Caco-2 (cell line): Measurements from ENCODE around the gene GRK5. TPM values are rescaled to one million over a fixed set of nuclear protein-coding genes. Genes with fewer than 3 reads are reported as not detected.

Experiments used
- BruUV-seq: library from RNA; stranded (reverse); fragments of 400-500 nt; replicated peaks from 2 replicates; lab custom pipeline; 2021; lab: Mats Ljungman, UMichigan
- CTCF ChIA-PET: fragments of 300-600 bp; sonication (Branson Sonifier 250); formaldehyde crosslinking; loops from one replicate; lab custom pipeline; 2022; ENCODE audit warnings: antibody characterized with exemption; lab: Charles Lee
- POLR2A ChIA-PET: fragments of 300-600 bp; sonication (Branson Sonifier 250); formaldehyde crosslinking; loops from one replicate; lab custom pipeline; 2022; ENCODE audit warnings: antibody characterized with exemption; lab: Charles Lee
- DNase-seq, 2 experiments: peaks; one replicate each; pipeline versions ENCODE4 v3.0.0 to v3.0.0-alpha.2; 2020 to 2022
- H3K27me3 ChIP-seq: replicated peaks from 2 replicates; pipeline ENCODE4 v1.6.0; 2011; ENCODE audit warnings: low read length; ENCODE audit not compliant: control insufficient read depth, insufficient read depth
- H3K36me3 ChIP-seq: 2 replicates; pipeline ENCODE4 v1.5.1; 2011; ENCODE audit warnings: low read length; ENCODE audit not compliant: control insufficient read depth, insufficient read depth
- H3K4me1 ChIP-seq: fragments of 250-450 bp; sonication (Bioruptor Pico); 2 replicates; pipeline ENCODE4 v1.5.1; 2020; ENCODE audit warnings: mild to moderate bottlenecking
- H3K4me3 ChIP-seq: 2 replicates; pipeline ENCODE4 v1.5.1; 2011; ENCODE audit warnings: low read depth, mild to moderate bottlenecking, control low read depth, low read length
- H3K9me3 ChIP-seq: fragments of 250-450 bp; sonication (Bioruptor Pico); 2 replicates; pipeline ENCODE4 v1.5.1; 2020; ENCODE audit warnings: mild to moderate bottlenecking, moderate library complexity
- H3K27ac Mint-ChIP-seq: one replicate; pipeline ENCODE4 v1.8.0; 2022; ENCODE audit warnings: mixed read lengths; ENCODE audit not compliant: unreplicated experiment
- H3K27me3 Mint-ChIP-seq: one replicate; pipeline ENCODE4 v1.8.0; 2022; ENCODE audit warnings: mixed read lengths; ENCODE audit not compliant: insufficient read depth, unreplicated experiment
- H3K36me3 Mint-ChIP-seq: one replicate; pipeline ENCODE4 v1.8.0; 2022; ENCODE audit warnings: mild to moderate bottlenecking, mixed read lengths; ENCODE audit not compliant: insufficient read depth, unreplicated experiment
- H3K4me1 Mint-ChIP-seq: one replicate; pipeline ENCODE4 v1.8.0; 2022; ENCODE audit warnings: low read depth, mixed read lengths; ENCODE audit not compliant: unreplicated experiment
- H3K4me3 Mint-ChIP-seq: one replicate; pipeline ENCODE4 v1.8.0; 2022; ENCODE audit warnings: mild to moderate bottlenecking, moderate library complexity, mixed read lengths; ENCODE audit not compliant: unreplicated experiment
- H3K9me3 Mint-ChIP-seq: one replicate; pipeline ENCODE4 v1.8.0; 2022; ENCODE audit warnings: mixed read lengths; ENCODE audit not compliant: unreplicated experiment
- CTCF ChIP-seq, 2 experiments: fragments of 200-600 bp in 1 of 2; IDR thresholded peaks; 1 replicate in 1 of 2; 2 replicates in 1 of 2; pipeline versions ENCODE4 v1.5.1 to v1.8.0; 2011 to 2022; ENCODE audit warnings: antibody characterized with exemption in 1 of 2, control low read depth in 1 of 2, inconsistent platforms in 1 of 2, low read depth in 1 of 2, low read length in 1 of 2, mild to moderate bottlenecking in 1 of 2, moderate library complexity in 1 of 2; ENCODE audit not compliant: insufficient read depth in 1 of 2, severe bottlenecking in 1 of 2, unreplicated experiment in 1 of 2
- intact Hi-C: fragments of 100-400 bp; cut with micrococcal nuclease; formaldehyde crosslinking; loops from one replicate; pipeline ENCODE4 v1.10.0; 2022; ENCODE audit not compliant: unreplicated experiment
- total RNA-seq: library from RNA; stranded (reverse); gene quantifications from 2 replicates; pipeline ENCODE4 v1.2.3, GENCODE V29; 2022

Gene GRK5
- total RNA-seq, 1 experiment from 2014 or later, result 7.7 TPM

DNA sequence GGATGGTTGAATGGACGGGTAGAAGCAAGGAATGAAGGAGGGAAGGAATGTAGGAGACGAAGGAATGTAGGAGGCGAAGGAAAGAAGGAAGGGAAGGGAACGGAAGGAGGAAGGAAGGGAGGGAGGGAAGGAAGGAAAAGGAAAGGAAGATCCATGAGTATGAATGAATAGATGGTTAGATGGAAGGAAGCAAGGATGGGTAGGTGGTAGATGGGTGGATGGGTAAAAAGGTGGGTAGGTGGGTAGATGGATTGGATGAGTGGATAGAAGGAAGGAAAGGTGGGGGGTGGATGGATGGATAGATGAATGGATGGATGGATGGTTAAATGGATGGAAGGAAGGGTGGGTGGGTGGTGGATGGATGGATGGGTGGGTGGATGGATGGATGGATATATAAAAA lies 257.7 kb downstream of the GRK5 start:
- ChIA-PET CTCF (no interaction called here), POLR2A (no interaction called here)
- no TSS peak for BruUV-seq
- Histone ChIP-seq H3K4me3 (no peak overlapping the region), H3K27me3 (no peaks in the 10 kb centered on the region), H3K36me3 (no peaks in the 10 kb centered on the region), H3K9me3 (peaks cover 11% of the 10 kb centered on the region; the same call in 1 of the 2 replicates), H3K4me1 (peaks cover 12% of the 10 kb centered on the region; the same call in 1 of the 2 replicates)
- intact Hi-C loops, result no loop called here
- Mint-ChIP-seq H3K9me3 (peaks cover 28% of the 10 kb centered on the region), H3K36me3 (no peaks in the 10 kb centered on the region), H3K27me3 (peaks cover 5% of the 10 kb centered on the region), H3K4me3 (no peak overlapping the region), H3K27ac (no peak overlapping the region), H3K4me1 (peaks cover 15% of the 10 kb centered on the region)
- DNase-seq, result no peak
- no peak for TF ChIP-seq CTCF (IDR thresholded peaks at IDR 0.05; ENCODE audit: insufficient read depth in 1 of 2, low read depth in 1 of 2, low read length in 1 of 2, severe bottlenecking in 1 of 2, unreplicated experiment in 1 of 2)

DNA sequence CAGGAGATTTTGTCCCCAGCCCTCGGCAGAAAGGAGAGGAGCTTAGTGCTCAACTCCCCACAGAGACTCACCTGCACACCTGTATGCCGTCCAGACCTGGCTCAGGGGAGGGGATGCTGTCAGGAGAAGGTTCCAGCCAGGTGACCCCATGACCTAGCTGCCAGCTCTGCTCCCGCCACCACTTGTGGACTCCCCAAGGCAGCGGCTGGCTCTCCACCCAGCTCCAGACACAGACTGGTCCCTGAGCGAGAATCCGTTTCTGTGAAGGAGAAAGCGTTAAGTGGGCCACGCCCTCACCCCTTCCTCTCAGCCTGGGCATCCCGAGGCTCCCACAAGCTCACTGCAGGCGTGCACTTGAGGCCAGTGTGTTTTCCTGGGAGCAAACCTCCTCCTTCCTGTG lies 258.7 kb downstream of the GRK5 start:
- ChIA-PET CTCF (interaction anchor here (0.5 kb wide), 1 partner anchor 655 kb away, joined by 3 read pairs; no protein-coding TSS in a partner anchor), POLR2A (no interaction called here)
- Histone ChIP-seq H3K27me3 (no peaks in the 10 kb centered on the region), H3K4me3 (no peak overlapping the region), H3K4me1 (peaks cover 12% of the 10 kb centered on the region; the same call in 1 of the 2 replicates), H3K9me3 (peaks cover 11% of the 10 kb centered on the region; the same call in 1 of the 2 replicates), H3K36me3 (no peaks in the 10 kb centered on the region)
- H3K27me3 Mint-ChIP-seq, result peaks cover 5% of the 10 kb centered on the region
- no peak for DNase-seq
- no peak overlapping the region for H3K27ac Mint-ChIP-seq
- no peaks in the 10 kb centered on the region for H3K36me3 Mint-ChIP-seq
- TF ChIP-seq CTCF (IDR thresholded peaks at IDR 0.05; ENCODE audit: insufficient read depth in 1 of 2, low read depth in 1 of 2, low read length in 1 of 2, severe bottlenecking in 1 of 2, unreplicated experiment in 1 of 2), result no peak
- intact Hi-C loops, result no loop called here
- no TSS peak for BruUV-seq
- peaks cover 15% of the 10 kb centered on the region for H3K4me1 Mint-ChIP-seq
- H3K9me3 Mint-ChIP-seq, result peaks cover 28% of the 10 kb centered on the region
- H3K4me3 Mint-ChIP-seq, result no peak overlapping the region

GRCh38 chr10:119466655-119467054 lies 259.3 kb downstream of the GRK5 start:
- Histone ChIP-seq H3K4me1 (peaks cover 8% of the 10 kb centered on the region; the same call in 1 of the 2 replicates), H3K27me3 (no peaks in the 10 kb centered on the region), H3K9me3 (peaks cover 11% of the 10 kb centered on the region; the same call in 1 of the 2 replicates), H3K4me3 (no peak overlapping the region), H3K36me3 (no peaks in the 10 kb centered on the region)
- no peak for TF ChIP-seq CTCF (IDR thresholded peaks at IDR 0.05; ENCODE audit: insufficient read depth in 1 of 2, low read depth in 1 of 2, low read length in 1 of 2, severe bottlenecking in 1 of 2, unreplicated experiment in 1 of 2)
- H3K27me3 Mint-ChIP-seq, result peaks cover 5% of the 10 kb centered on the region
- peaks cover 15% of the 10 kb centered on the region for H3K4me1 Mint-ChIP-seq
- ChIA-PET CTCF (interaction anchor here (0.6 kb wide), 1 partner anchor 200 kb away, joined by 4 read pairs; no protein-coding TSS in a partner anchor), POLR2A (no interaction called here)
- DNase-seq, result no peak
- no peak overlapping the region for H3K4me3 Mint-ChIP-seq
- H3K36me3 Mint-ChIP-seq, result no peaks in the 10 kb centered on the region
- no TSS peak for BruUV-seq
- peaks cover 28% of the 10 kb centered on the region for H3K9me3 Mint-ChIP-seq
- no peak overlapping the region for H3K27ac Mint-ChIP-seq
- intact Hi-C loops, result no loop called here
